HepG2 (cell line): ENCODE data around the gene MAP3K5.

Source experiments
- ATF3 ChIP-seq: sonication (generic); formaldehyde crosslinking; IDR thresholded peaks from 2 replicates; pipeline ENCODE4 v1.4.0; 2020; ENCODE audit warnings: missing genetic modification reagents
- CTCF ChIP-seq: sonication (generic); formaldehyde crosslinking; IDR thresholded peaks from 2 replicates; pipeline ENCODE4 v1.5.0; 2020; ENCODE audit warnings: mild to moderate bottlenecking, missing genetic modification reagents, moderate library complexity
- ETV6 ChIP-seq: sonication (generic); formaldehyde crosslinking; conservative IDR thresholded peaks from 2 replicates; pipeline ENCODE4 v1.4.0; 2020; ENCODE audit warnings: missing genetic modification reagents
- JUNB ChIP-seq: sonication (generic); formaldehyde crosslinking; IDR thresholded peaks from 2 replicates; pipeline ENCODE4 v1.8.0; 2022; ENCODE audit warnings: missing genetic modification reagents, mild to moderate bottlenecking, borderline replicate concordance
- MAX ChIP-seq: IDR thresholded peaks from 2 replicates; pipeline ENCODE4 v1.6.1; 2012; ENCODE audit warnings: inconsistent platforms
- MTA3 ChIP-seq: sonication (generic); formaldehyde crosslinking; IDR thresholded peaks from 2 replicates; pipeline ENCODE4 v1.4.0; 2020; ENCODE audit warnings: missing genetic modification reagents
- NR2F2 ChIP-seq: IDR thresholded peaks from 2 replicates; pipeline ENCODE4 v1.6.1; 2012; ENCODE audit warnings: low read depth, inconsistent platforms, borderline replicate concordance
- RELA ChIP-seq: sonication (generic); formaldehyde crosslinking; IDR thresholded peaks from 2 replicates; pipeline ENCODE4 v1.4.0; 2020; ENCODE audit warnings: missing genetic modification reagents
- TOE1 ChIP-seq: sonication (generic); formaldehyde crosslinking; IDR thresholded peaks from 2 replicates; pipeline ENCODE4 v1.4.0; 2020; ENCODE audit warnings: mild to moderate bottlenecking, missing genetic modification reagents
- ZNF512 ChIP-seq: sonication (generic); formaldehyde crosslinking; IDR thresholded peaks from 2 replicates; pipeline ENCODE4 v1.4.0; 2020; ENCODE audit warnings: mild to moderate bottlenecking, missing genetic modification reagents

GRCh38 chr6:136547336-136547735 is 244.9 kb downstream of the MAP3K5 start:
- TF ChIP-seq ATF3 (no peak), JUNB (CRISPR knock-in tag) (no peak), ETV6 (CRISPR knock-in tag) (no peak), MTA3 (CRISPR knock-in tag) (no peak), RELA (CRISPR knock-in tag) (no peak), MAX (no peak), CTCF (no peak), TOE1 (CRISPR knock-in tag) (no peak), NR2F2 (no peak), ZNF512 (no peak)
